GM19035 (cell line): Measurements from ENCODE around the gene IGDCC3.

Source experiments
- ATAC-seq: cut with Tn5 transposase; IDR thresholded peaks from one replicate; pipeline ENCODE4 v1.9.1; 2021; ENCODE audit not compliant: unreplicated experiment

The IGDCC3 gene

GRCh38 chr15:65389226-65389625 is 11.4 kb upstream of the IGDCC3 start:
- no peak for ATAC-seq

DNA sequence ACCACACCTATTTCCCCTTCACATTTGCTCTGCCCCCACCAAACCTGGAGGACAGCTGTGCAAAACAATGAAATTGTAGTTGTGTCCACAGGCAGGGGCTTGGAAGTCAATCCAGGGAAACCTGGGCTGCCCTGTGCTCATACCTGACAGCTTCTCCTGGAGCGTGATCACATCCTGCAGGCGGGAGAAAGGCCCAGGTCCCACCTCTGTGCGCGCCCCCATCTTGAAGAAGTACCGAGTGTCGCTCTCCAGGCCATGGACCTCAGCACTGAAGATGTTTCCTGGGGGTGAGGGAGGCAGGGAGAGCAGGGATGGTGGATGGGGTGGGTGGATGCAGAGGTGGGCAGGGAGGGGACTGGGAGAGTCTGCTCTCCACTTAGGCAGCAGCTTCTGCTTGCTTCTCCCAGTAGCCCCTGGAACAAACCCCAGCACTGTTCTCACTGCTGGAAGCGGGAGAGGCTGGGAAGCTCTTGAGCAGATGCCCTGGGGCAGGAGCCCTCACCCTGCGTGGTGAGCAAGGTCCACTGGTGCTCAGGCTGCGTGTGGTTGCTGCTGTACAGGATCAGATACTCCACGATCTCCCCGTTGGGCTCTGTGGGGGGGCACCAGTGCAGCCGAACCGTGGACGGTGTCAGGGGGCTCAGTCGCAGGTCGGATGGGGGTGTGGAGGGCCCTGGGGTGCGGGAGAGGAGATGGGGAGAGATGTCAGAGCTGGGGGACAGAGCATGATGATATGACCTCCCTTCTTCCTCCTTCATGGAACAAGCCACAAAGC is 10.7 kb upstream of the IGDCC3 start:
- ATAC-seq = no peak

GRCh38 chr15:65386886-65387285 is 9.1 kb upstream of the IGDCC3 start:
- no peak for ATAC-seq

DNA sequence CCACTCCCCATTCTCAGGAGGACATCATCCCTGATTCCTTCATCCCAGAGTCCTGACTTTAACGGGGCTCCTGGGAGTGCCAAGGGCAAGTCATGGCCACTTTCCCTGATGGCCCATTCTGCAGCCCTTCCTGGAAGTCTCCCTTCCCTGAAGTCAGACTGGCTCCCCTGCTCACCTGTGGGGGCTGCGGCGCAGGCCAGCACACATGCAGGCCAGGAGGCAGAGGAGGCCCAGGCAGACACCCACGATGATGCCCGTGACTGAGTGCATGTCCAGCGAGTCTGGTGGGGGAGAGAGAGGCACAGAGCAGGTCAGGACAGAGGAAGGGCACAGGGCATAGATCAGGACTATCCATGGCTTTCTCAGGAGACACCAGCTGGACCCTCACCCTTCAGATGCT is 8.6 kb upstream of the IGDCC3 start:
- ATAC-seq = no peak

DNA sequence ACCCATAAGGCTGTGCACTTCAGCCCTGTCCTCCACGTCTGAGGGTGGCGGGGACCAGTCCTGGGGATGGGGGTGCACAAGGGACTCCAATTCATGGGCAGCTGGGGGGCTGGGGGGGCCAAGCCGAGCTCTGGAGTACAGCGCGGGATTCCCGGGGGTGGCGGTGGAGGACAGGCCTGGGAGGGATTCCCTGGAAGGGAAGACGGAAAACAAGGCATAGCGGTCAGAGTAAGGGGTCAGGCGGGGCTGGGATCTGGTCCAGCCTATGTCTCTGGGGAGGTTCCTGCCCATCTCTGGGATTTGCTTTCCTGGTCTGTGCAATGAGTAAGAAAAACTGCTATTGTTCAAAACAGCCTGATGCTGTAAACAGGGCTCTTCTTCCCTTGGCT is 8.1 kb upstream of the IGDCC3 start:
- no peak for ATAC-seq

GRCh38 chr15:65384895-65385869 is 7.4 kb upstream of the IGDCC3 start:
- ATAC-seq = peak; percentile 58

GRCh38 chr15:65384505-65384894 is 6.7 kb upstream of the IGDCC3 start:
- ATAC-seq = peak; percentile 9

DNA sequence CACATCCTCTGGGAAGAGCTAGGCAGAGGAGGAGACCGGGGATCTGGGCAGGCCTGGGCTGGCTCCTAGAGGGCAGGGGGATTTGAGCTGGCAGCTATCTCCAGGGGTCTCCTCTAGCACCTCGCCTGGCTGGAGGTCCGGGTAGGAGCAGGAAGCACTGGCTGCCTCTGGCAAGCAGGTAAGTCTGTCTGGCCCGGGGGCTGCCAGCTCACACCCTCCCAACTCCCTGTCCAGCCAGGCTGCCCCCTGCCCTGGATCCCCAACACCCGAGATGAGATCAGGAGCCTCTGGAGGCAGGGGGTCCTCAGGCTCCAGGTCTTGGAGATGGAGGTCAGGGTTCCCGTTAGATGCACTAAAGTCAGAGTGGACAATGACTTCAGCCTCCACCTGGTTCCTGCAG is 6.2 kb upstream of the IGDCC3 start:
- ATAC-seq = no peak

DNA sequence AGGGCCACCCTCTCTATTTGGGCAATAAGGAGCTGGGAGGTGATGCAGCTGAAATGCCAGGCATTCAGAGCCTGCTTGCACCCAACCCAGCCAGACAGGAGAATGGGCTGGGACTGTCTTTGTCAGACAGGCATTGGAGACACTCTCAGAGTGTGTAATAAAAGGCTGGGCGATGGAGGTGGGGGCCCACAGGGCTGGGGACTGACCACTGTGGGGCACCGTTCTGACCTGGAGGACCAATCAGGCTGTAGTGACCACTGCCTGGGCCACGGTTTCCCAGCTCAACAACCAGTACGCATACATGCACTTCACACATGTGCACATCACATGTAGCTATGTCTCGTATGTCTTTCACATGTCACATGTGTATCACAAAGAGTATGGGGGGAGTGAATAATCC is 5.7 kb upstream of the IGDCC3 start:
- ATAC-seq = no peak

- ATAC-seq = no peak
Measured at GRCh38 chr15:65382921-65383320, 5.1 kb upstream of the IGDCC3 start.

DNA sequence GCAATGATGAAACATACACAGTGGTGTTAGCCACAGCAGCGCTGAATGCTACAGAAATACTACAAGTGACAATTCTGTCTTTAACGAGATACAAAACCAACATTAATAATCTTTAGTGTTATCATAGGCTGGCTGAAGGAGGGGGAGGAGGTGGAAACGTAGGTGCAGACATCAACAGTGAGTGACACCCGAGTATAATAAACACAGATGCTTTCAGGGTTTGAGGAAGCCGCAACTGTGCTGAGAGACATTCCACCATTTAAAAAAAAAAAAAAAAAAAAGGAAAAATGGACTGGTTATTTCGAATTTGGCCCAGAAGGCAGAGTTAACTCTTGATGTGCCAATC is 4.3 kb upstream of the IGDCC3 start:
- no peak for ATAC-seq

DNA sequence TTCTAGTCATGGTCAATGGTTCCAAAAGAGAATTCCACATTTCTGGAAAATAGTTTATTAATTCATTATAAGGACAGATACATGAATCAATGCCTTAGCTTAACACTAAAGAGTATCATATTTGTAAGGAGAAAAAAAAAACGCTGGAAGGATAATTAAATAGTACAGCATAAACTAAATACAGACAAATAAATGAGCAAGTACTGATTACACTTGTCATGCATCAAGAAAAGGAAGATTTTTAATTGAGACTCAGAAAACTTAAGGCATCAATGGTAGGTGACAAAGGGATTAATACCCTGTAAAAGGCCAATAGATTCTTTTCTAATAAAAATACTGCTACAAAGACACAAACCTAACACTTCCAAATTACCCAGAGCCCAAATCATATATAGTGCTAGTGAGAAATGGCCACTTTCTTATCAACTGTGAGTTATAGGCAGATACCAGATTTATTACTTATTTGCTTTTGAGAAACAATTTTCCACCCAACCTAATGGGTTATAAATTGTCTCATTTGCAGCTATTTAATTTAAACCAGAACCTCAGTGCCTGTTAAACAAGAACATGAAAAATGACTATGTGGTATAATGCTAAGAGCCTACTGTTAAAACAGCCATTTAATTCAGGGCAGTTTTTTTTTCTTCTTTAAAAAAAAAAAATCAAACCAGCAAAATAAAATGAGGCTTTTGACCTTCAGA is 3.8 kb upstream of the IGDCC3 start:
- ATAC-seq = no peak

GRCh38 chr15:65379986-65380385 is 2.2 kb upstream of the IGDCC3 start:
- no peak for ATAC-seq

GRCh38 chr15:65377105-65377975 is 462 bp downstream of the IGDCC3 start:
- no peak for ATAC-seq

DNA sequence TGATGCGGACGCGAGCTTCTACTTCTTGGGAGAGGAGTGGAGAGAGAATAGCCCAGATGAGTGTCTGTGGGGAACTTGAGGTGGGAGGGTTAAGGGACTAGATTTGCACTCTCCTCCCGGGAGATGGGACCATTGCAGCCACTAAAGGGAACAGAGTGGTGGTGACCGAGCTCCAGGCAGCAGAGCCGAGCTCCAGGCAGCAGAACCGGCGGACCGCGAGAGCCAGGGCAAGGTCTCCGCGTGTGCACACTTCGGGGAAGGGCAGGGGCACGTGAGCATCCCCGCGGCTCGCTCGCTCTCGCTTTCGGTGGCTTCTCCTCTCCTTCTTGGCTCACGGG is 1.1 kb downstream of the IGDCC3 start:
- ATAC-seq = no peak

DNA sequence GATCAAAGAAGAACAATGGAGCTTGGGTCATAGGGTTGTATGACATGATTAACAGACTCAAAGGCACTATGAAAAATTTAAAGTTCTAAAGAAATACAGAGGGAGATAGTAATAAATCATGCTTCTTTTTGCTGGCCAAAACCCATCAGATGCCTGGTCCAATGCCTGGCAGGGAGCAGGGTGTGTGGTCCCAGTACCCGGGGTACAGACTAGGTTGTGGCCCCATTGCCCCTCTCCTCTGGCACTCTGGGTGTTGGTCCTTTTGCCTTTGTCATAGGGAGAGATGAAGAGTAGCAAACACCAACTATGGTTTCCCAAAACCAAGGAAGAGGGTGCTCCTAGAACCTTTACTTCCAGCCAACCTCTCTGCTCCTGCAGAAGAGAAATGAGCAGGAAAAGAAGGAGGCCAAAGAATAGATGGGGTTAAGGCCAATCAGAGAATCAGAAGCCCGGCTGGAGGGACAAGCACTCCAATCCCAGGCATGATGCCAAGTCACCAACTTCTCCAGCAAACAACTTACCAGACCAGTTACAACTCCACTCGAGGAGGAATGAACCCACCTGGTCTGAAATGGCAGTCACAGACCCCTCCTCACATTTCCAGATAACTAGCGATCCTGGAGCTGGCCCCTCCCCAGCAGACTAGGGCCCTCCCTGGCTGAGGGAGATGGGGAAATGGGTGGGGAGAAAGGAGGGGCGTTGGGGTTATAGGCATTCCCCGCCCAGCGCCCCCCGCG is 1.8 kb downstream of the IGDCC3 start:
- ATAC-seq = no peak

DNA sequence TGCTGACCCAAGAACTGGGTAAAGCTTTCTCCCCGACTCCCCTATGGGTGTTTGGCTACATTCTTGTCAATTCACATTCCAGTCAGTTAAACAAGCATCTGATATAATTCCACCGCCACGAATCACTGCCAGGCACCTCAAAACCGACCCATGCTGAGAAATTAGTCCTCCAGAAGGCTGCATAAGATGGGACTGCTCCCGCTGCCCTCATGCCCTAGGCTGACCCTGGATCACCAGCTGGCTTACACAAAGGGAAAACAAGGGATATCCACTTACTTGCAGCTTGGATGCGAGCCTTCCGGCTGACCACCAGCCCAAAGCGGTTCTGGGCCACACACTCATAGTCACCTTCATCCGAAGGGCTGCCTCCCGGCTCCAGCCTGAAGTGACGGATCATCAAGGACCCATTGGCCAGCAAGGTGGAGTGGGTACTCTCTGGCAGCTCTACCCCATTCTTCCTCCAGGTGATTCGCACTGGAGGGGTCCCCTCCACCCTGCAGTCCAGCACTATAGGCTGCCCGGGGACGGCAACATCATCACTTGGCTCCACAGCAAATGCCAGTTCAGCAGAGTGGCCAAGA is 2.9 kb downstream of the IGDCC3 start:
- ATAC-seq = no peak

- ATAC-seq = no peak
Measured at GRCh38 chr15:65374334-65374733, 3.5 kb downstream of the IGDCC3 start.

- no peak for ATAC-seq
Measured at GRCh38 chr15:65373163-65373651, 4.6 kb downstream of the IGDCC3 start.

DNA sequence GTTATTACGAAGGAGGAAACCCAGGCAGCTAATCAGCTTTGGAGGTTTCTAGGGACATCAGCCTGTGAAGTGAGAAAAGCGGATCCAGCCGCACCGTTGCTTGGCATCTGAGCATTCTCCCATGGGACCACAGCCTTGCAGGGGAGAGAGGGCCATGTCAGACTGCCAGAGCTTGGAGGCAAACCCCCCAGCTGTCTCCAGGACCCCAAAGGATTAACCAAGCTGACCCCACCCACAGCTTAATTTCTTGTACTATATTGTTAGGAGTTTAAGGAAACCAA is 5.1 kb downstream of the IGDCC3 start:
- no peak for ATAC-seq
